ENCODE results near the gene RAB3C.

- no peak for TF ChIP-seq CTCF (IDR thresholded peaks at IDR 0.05)
- TF ChIP-seq EZH2phosphoT487 (IDR thresholded peaks at IDR 0.05), result no peak
Measured at GRCh38 chr5:58842852-58843251, 260.0 kb downstream of the RAB3C start.

Data from neural progenitor cell (in vitro differentiated cells).